Measurements from ENCODE around the gene MYO5C. TPM values are rescaled to one million over a fixed set of nuclear protein-coding genes. Genes with fewer than 3 reads are reported as not detected.

MYO5C gene
- total RNA-seq, 4 donors from 2014 or later, result 56.1 to 151 (median 84.5) TPM

DNA sequence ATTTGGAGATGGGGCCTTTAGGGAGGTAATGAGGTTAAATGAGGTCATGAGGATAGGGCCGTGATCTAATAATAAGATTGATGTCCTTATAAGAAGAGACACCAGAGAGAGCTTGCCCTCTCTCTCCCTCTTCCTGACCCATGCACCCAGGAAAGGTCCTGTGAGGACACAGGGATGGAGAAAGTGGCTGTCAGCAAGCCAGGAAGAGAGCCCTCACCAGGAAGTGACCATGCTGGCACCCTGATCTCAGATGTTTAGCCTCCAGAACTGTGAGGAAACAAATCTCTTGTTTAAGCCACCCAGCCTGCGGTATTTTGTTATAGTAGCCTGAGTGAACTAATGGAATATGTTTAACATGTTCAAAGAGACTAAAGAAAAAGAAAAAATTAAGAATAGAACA, 89.2 kb downstream of the MYO5C start:
- no peaks in the 10 kb centered on the region for H3K4me1 ChIP-seq
- no peak overlapping the region for H3K27ac ChIP-seq
- in situ Hi-C loops (cut with MboI; ENCODE audit: low pct_ligation_motif_present in 1 of 4, low pct_unique_long_range_greater_than_20kb in 1 of 4, low sequenced_read_pairs in 3 of 4), result no loop called here
- H3K4me3 ChIP-seq, result no peak overlapping the region
- H3K27me3 ChIP-seq, result no peaks in the 10 kb centered on the region
- TF ChIP-seq EP300 (IDR thresholded peaks at IDR 0.05; ENCODE audit: low read depth), result no peak
- no peak for TF ChIP-seq POLR2AphosphoS5 (IDR thresholded peaks at IDR 0.05)
- TF ChIP-seq POLR2A (IDR thresholded peaks at IDR 0.05), result no peak
- TF ChIP-seq, protein P1, sequence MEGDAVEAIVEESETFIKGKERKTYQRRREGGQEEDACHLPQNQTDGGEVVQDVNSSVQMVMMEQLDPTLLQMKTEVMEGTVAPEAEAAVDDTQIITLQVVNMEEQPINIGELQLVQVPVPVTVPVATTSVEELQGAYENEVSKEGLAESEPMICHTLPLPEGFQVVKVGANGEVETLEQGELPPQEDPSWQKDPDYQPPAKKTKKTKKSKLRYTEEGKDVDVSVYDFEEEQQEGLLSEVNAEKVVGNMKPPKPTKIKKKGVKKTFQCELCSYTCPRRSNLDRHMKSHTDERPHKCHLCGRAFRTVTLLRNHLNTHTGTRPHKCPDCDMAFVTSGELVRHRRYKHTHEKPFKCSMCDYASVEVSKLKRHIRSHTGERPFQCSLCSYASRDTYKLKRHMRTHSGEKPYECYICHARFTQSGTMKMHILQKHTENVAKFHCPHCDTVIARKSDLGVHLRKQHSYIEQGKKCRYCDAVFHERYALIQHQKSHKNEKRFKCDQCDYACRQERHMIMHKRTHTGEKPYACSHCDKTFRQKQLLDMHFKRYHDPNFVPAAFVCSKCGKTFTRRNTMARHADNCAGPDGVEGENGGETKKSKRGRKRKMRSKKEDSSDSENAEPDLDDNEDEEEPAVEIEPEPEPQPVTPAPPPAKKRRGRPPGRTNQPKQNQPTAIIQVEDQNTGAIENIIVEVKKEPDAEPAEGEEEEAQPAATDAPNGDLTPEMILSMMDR (IDR thresholded peaks at IDR 0.05), result no peak
- intact Hi-C loops (cut with DNase I; ENCODE audit: low total_unique reads), result no loop called here
- H3K9me3 ChIP-seq, result no peaks in the 10 kb centered on the region
- DNase-seq, result no peak
- 83 to 85% methylated on average over 2 of the region's 2 CpGs for WGBS, 2 donors (ENCODE audit: low coverage in 1 of 2)
- H3K36me3 ChIP-seq, result peaks cover 0 to 13% (median 6%) of the 10 kb centered on the region in 4 donors

- no peak for DNase-seq
- Histone ChIP-seq H3K27me3 (no peaks in the 10 kb centered on the region), H3K27ac (no peak overlapping the region), H3K36me3 (peaks cover 0 to 13% (median 6%) of the 10 kb centered on the region in 4 donors), H3K9me3 (no peaks in the 10 kb centered on the region), H3K4me3 (no peak overlapping the region), H3K4me1 (no peaks in the 10 kb centered on the region)
- 95 to 100% methylated on average over 2 to 20 of the region's 20 CpGs for WGBS, 2 donors (ENCODE audit: low coverage in 1 of 2)
- in situ Hi-C loops (cut with MboI; ENCODE audit: low pct_ligation_motif_present in 1 of 4, low pct_unique_long_range_greater_than_20kb in 1 of 4, low sequenced_read_pairs in 3 of 4) (no loop called here), intact Hi-C loops (cut with DNase I; ENCODE audit: low total_unique reads) (no loop called here)
- no peak for TF ChIP-seq POLR2A (IDR thresholded peaks at IDR 0.05)
- TF ChIP-seq EP300 (IDR thresholded peaks at IDR 0.05; ENCODE audit: low read depth), result no peak
- no peak for TF ChIP-seq POLR2AphosphoS5 (IDR thresholded peaks at IDR 0.05)
- TF ChIP-seq, protein P1 (IDR thresholded peaks at IDR 0.05), result no peak
These were observed 90.9 kb downstream of the MYO5C start for GRCh38 chr15:52204657-52205056.

DNA sequence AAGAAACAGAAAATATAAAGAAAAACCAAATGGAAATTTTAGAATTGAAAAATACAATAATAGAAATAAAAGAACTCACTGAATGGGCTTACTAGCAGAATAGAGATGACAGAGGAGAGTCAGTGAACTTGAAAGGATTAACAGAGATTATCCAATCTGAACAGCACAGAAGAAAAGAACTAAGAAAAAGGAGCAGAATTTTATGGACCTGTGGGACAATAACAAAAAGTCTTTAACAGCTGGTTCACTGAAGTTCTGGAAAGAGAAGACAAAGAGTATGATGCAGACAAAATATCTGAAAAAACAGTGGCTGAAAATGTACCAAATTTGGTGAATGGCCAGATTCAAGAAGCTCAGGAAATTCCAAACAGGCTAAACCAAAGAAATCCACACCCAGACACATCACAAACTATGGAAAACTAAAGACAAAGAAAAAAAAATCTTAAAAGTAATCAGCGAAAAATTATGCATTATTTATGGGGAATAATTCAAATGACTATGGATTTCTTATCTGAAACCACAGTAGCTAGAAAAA, 94.7 kb downstream of the MYO5C start:
- Histone ChIP-seq H3K27ac (no peak overlapping the region), H3K4me3 (no peak overlapping the region), H3K27me3 (no peaks in the 10 kb centered on the region), H3K4me1 (no peaks in the 10 kb centered on the region), H3K9me3 (no peaks in the 10 kb centered on the region), H3K36me3 (peaks cover 0 to 18% (median 6%) of the 10 kb centered on the region in 4 donors)
- WGBS, 2 donors (ENCODE audit: low coverage in 1 of 2), result 71 to 75% methylated on average over 1 of the region's 1 CpG
- TF ChIP-seq, protein P1 (IDR thresholded peaks at IDR 0.05), result no peak
- TF ChIP-seq POLR2AphosphoS5 (IDR thresholded peaks at IDR 0.05), result no peak
- no peak for DNase-seq
- intact Hi-C loops (cut with DNase I; ENCODE audit: low total_unique reads) (no loop called here), in situ Hi-C loops (cut with MboI; ENCODE audit: low pct_ligation_motif_present in 1 of 4, low pct_unique_long_range_greater_than_20kb in 1 of 4, low sequenced_read_pairs in 3 of 4) (no loop called here)

DNA sequence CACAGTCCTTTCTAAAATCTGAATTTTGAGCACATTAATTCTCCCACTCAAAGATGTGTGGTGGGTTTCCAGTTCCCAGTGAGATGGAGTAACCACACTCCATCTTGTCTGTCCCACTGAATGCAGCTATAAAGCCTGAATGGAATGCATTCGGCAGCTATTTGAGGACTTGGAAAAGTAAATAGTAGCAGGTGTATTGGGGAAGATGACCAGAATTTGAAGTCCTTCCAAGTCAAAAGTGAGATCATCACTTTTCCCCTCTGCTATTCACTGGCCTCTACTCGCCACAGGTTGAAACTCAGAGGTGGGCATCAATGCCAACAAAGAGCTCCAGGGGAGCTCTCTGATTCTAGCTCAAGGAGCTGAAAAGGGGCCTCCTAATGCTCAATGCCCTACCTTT, 96.3 kb downstream of the MYO5C start:
- Histone ChIP-seq H3K36me3 (peaks cover 0 to 6% (median 0%) of the 10 kb centered on the region in 4 donors), H3K9me3 (no peaks in the 10 kb centered on the region), H3K4me3 (no peak overlapping the region), H3K27ac (no peak overlapping the region), H3K4me1 (no peaks in the 10 kb centered on the region), H3K27me3 (no peaks in the 10 kb centered on the region)
- intact Hi-C loops (cut with DNase I; ENCODE audit: low total_unique reads) (no loop called here), in situ Hi-C loops (cut with MboI; ENCODE audit: low pct_ligation_motif_present in 1 of 4, low pct_unique_long_range_greater_than_20kb in 1 of 4, low sequenced_read_pairs in 3 of 4) (loop anchor here in 1 of 4 donors (10.0 kb wide), 1 partner anchor 64 kb away; no protein-coding TSS in a partner anchor)
- TF ChIP-seq POLR2A (IDR thresholded peaks at IDR 0.05) (no peak), POLR2AphosphoS5 (IDR thresholded peaks at IDR 0.05) (no peak), EP300 (IDR thresholded peaks at IDR 0.05; ENCODE audit: low read depth) (no peak)
- TF ChIP-seq, protein P1 (IDR thresholded peaks at IDR 0.05), result no peak
- no peak for DNase-seq
- 66% methylated on average over 2 of the region's 2 CpGs; no CpG with 5 or more reads in 1 of the 2 donors for WGBS, 2 donors (ENCODE audit: low coverage in 1 of 2)

All from transverse colon (tissue), 4 donors.